MM.1S (cell line): ENCODE data around the gene UBE2G2.

Source experiments
- CTCF ChIP-seq: fragments of 300-600 bp; sonication (generic); IDR thresholded peaks from 2 replicates; pipeline ENCODE4 v1.5.1; 2016; ENCODE audit warnings: antibody characterized with exemption, low read length, mixed read lengths
- EZH2 ChIP-seq: fragments of 300-600 bp; sonication (generic); optimal IDR thresholded peaks from 2 replicates; pipeline ENCODE3; 2017; ENCODE audit warnings: low read depth, mild to moderate bottlenecking, antibody characterized with exemption, low read length, mixed read lengths
- EZH2phosphoT487 ChIP-seq: fragments of 300-600 bp; sonication (generic); IDR thresholded peaks from 2 replicates; pipeline ENCODE4 v1.6.1; 2018; ENCODE audit warnings: antibody characterized with exemption, low read length

- TF ChIP-seq CTCF (peak; percentile 74), EZH2phosphoT487 (no peak), EZH2 (no peak)
Observed at GRCh38 chr21:44800971-44801467, 601 bp downstream of the UBE2G2 start.
